HG03135 (cell line): ENCODE data around the gene ARNT2.

ENCODE experiments used
- ATAC-seq: cut with Tn5 transposase; IDR thresholded peaks from one replicate; pipeline ENCODE4 v1.9.1; 2021; ENCODE audit warnings: mild to moderate bottlenecking, moderate library complexity; ENCODE audit not compliant: unreplicated experiment

The ARNT2 gene

GRCh38 chr15:80550219-80550907 lies 146.2 kb downstream of the ARNT2 start:
- no peak for ATAC-seq

GRCh38 chr15:80550908-80551260 lies 146.7 kb downstream of the ARNT2 start:
- ATAC-seq: no peak

GRCh38 chr15:80551348-80551747 lies 147.2 kb downstream of the ARNT2 start:
- no peak for ATAC-seq

- no peak for ATAC-seq
Measured at GRCh38 chr15:80554560-80554959, 150.4 kb downstream of the ARNT2 start.

GRCh38 chr15:80556694-80557367 lies 152.6 kb downstream of the ARNT2 start:
- no peak for ATAC-seq

GRCh38 chr15:80557441-80558234 lies 153.5 kb downstream of the ARNT2 start:
- no peak for ATAC-seq

GRCh38 chr15:80558631-80559319 lies 154.6 kb downstream of the ARNT2 start:
- ATAC-seq: no peak

GRCh38 chr15:80559320-80559693 lies 155.1 kb downstream of the ARNT2 start:
- no peak for ATAC-seq

GRCh38 chr15:80559761-80560160 lies 155.6 kb downstream of the ARNT2 start:
- no peak for ATAC-seq

- ATAC-seq: no peak
Measured at GRCh38 chr15:80560601-80561400, 156.6 kb downstream of the ARNT2 start.

GRCh38 chr15:80561500-80561899 lies 157.3 kb downstream of the ARNT2 start:
- ATAC-seq: no peak

- ATAC-seq: no peak
Measured at GRCh38 chr15:80562033-80562432, 157.9 kb downstream of the ARNT2 start.

GRCh38 chr15:80562846-80563245 lies 158.7 kb downstream of the ARNT2 start:
- ATAC-seq: no peak

GRCh38 chr15:80563372-80563997 lies 159.3 kb downstream of the ARNT2 start:
- ATAC-seq: no peak

- no peak for ATAC-seq
Measured at GRCh38 chr15:80564056-80564455, 159.9 kb downstream of the ARNT2 start.

GRCh38 chr15:80565398-80565797 lies 161.2 kb downstream of the ARNT2 start:
- ATAC-seq: no peak

GRCh38 chr15:80565988-80566387 lies 161.8 kb downstream of the ARNT2 start:
- ATAC-seq: no peak

- ATAC-seq: no peak
Measured at GRCh38 chr15:80567721-80568157, 163.6 kb downstream of the ARNT2 start.

GRCh38 chr15:80568298-80568697 lies 164.1 kb downstream of the ARNT2 start:
- ATAC-seq: no peak
